Measurements from ENCODE around the gene MAGI1. TPM values are rescaled to one million over a fixed set of nuclear protein-coding genes. Genes with fewer than 3 reads are reported as not detected.
A peak's percentile ranks its signal among the peaks of the same experiment; 100 is the strongest.

The MAGI1 gene
- total and polyA plus RNA-seq, 2 donors (not counting 1 experiment from before 2014, with no cell fraction given): 15.7 to 23.7 TPM

DNA sequence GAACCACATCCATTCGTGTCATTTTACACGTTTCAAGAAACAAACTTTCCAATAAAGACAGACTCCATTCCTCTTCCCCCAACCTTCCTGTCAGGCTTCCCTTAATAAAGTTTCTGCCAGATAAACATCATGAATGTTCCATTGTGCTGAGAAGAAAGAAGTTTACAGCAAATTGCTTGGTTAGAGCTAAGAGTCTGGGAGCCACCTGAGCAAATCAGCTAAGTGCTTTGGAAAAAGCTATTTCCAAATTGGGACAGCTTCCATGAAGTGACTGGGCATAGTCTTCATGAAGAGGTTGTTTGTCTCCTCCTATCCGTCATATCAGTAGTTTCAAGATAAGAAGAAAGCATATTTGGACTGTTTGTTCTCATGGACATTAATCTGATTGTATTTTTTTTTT lies 77.0 kb downstream of the MAGI1 start:
- DNase-seq (ENCODE audit: low read depth in 2 of 2): peak in 1 of 2 donors; percentile 69
- Histone ChIP-seq H3K79me2 (ENCODE audit: control insufficient read depth, insufficient read depth, low read length) (no peaks in the 10 kb centered on the region), H3K9me3 (ENCODE audit: control insufficient read depth, insufficient read depth, low read depth, low read length) (no peaks in the 10 kb centered on the region), H3K36me3 (ENCODE audit: control insufficient read depth, insufficient read depth, low read length) (no peaks in the 10 kb centered on the region), H3K4me2 (ENCODE audit: extremely low read depth, insufficient read depth, low read length) (no peak overlapping the region), H4K20me1 (ENCODE audit: control insufficient read depth, extremely low read depth, insufficient read depth, low read length) (no peaks in the 10 kb centered on the region), H3K4me3 (replicated peaks in 1 of 4; ENCODE audit: control extremely low read depth in 1 of 4, insufficient read depth in 1 of 4, low read depth in 3 of 4, low read length in 4 of 4) (no peak overlapping the region), H3K9ac (ENCODE audit: insufficient read depth, low read length) (no peak overlapping the region), H3K27ac (ENCODE audit: insufficient read depth, low read length) (no peak overlapping the region), H3K4me1 (ENCODE audit: control insufficient read depth, extremely low read depth, insufficient read depth, low read length) (peaks cover 5% of the 10 kb centered on the region), H2AFZ (ENCODE audit: low read length) (no peak overlapping the region), H3K27me3 (ENCODE audit: control insufficient read depth, insufficient read depth, low read length) (no peaks in the 10 kb centered on the region)
- no peak for TF ChIP-seq EZH2 (IDR thresholded peaks at IDR 0.05; ENCODE audit: low read length, missing control alignments)
- TF ChIP-seq, protein P1, sequence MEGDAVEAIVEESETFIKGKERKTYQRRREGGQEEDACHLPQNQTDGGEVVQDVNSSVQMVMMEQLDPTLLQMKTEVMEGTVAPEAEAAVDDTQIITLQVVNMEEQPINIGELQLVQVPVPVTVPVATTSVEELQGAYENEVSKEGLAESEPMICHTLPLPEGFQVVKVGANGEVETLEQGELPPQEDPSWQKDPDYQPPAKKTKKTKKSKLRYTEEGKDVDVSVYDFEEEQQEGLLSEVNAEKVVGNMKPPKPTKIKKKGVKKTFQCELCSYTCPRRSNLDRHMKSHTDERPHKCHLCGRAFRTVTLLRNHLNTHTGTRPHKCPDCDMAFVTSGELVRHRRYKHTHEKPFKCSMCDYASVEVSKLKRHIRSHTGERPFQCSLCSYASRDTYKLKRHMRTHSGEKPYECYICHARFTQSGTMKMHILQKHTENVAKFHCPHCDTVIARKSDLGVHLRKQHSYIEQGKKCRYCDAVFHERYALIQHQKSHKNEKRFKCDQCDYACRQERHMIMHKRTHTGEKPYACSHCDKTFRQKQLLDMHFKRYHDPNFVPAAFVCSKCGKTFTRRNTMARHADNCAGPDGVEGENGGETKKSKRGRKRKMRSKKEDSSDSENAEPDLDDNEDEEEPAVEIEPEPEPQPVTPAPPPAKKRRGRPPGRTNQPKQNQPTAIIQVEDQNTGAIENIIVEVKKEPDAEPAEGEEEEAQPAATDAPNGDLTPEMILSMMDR (conservative IDR thresholded peaks at IDR 0.05 in 1 of 2, IDR thresholded peaks at IDR 0.05 in 1 of 2; ENCODE audit: low read depth in 1 of 2, low read length in 2 of 2): no peak

GRCh38 chr3:65961128-65961527 lies 77.6 kb downstream of the MAGI1 start:
- Histone ChIP-seq H3K79me2 (ENCODE audit: control insufficient read depth, insufficient read depth, low read length) (no peaks in the 10 kb centered on the region), H3K4me1 (ENCODE audit: control insufficient read depth, extremely low read depth, insufficient read depth, low read length) (peaks cover 8% of the 10 kb centered on the region), H3K9ac (ENCODE audit: insufficient read depth, low read length) (no peak overlapping the region), H2AFZ (ENCODE audit: low read length) (no peak overlapping the region), H3K4me2 (ENCODE audit: extremely low read depth, insufficient read depth, low read length) (no peak overlapping the region), H3K9me3 (ENCODE audit: control insufficient read depth, insufficient read depth, low read depth, low read length) (no peaks in the 10 kb centered on the region), H3K4me3 (replicated peaks in 1 of 4; ENCODE audit: control extremely low read depth in 1 of 4, insufficient read depth in 1 of 4, low read depth in 3 of 4, low read length in 4 of 4) (no peak overlapping the region), H3K27ac (ENCODE audit: insufficient read depth, low read length) (no peak overlapping the region), H3K36me3 (ENCODE audit: control insufficient read depth, insufficient read depth, low read length) (no peaks in the 10 kb centered on the region), H3K27me3 (ENCODE audit: control insufficient read depth, insufficient read depth, low read length) (no peaks in the 10 kb centered on the region), H4K20me1 (ENCODE audit: control insufficient read depth, extremely low read depth, insufficient read depth, low read length) (no peaks in the 10 kb centered on the region)
- TF ChIP-seq EZH2 (IDR thresholded peaks at IDR 0.05; ENCODE audit: low read length, missing control alignments): no peak
- no peak for DNase-seq (ENCODE audit: low read depth in 2 of 2)

DNA sequence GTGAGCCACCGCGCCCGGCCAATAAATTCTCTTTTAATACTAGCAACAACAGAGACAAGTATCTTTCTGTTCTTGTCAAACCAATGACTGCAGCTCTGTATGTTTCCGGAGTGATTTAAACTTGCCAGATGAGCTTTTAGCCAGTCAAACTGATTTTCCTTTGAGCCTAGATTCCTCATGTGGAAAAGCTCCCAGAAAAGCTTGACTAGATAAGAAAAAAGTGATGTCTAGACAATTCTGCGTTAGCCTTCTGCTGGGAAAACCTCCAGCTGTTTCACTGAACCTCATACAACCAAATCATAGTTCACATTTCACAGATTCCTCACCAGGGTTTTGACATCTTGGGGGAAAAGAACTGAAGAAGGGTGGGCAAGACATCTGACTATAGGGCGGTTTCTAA lies 78.6 kb downstream of the MAGI1 start:
- no peaks in the 10 kb centered on the region for H4K20me1 ChIP-seq (ENCODE audit: control insufficient read depth, extremely low read depth, insufficient read depth, low read length)
- no peak for TF ChIP-seq EZH2 (IDR thresholded peaks at IDR 0.05; ENCODE audit: low read length, missing control alignments)
- TF ChIP-seq, protein P1 (conservative IDR thresholded peaks at IDR 0.05 in 1 of 2, IDR thresholded peaks at IDR 0.05 in 1 of 2; ENCODE audit: low read depth in 1 of 2, low read length in 2 of 2): no peak
- no peaks in the 10 kb centered on the region for H3K36me3 ChIP-seq (ENCODE audit: control insufficient read depth, insufficient read depth, low read length)
- no peak overlapping the region for H2AFZ ChIP-seq (ENCODE audit: low read length)
- H3K4me3 ChIP-seq (replicated peaks in 1 of 4; ENCODE audit: control extremely low read depth in 1 of 4, insufficient read depth in 1 of 4, low read depth in 3 of 4, low read length in 4 of 4): no peak overlapping the region
- H3K4me1 ChIP-seq (ENCODE audit: control insufficient read depth, extremely low read depth, insufficient read depth, low read length): peaks cover 12% of the 10 kb centered on the region
- no peaks in the 10 kb centered on the region for H3K27me3 ChIP-seq (ENCODE audit: control insufficient read depth, insufficient read depth, low read length)
- no peak overlapping the region for H3K9ac ChIP-seq (ENCODE audit: insufficient read depth, low read length)
- peak; percentile 40 to 90 for DNase-seq (ENCODE audit: low read depth in 2 of 2)
- no peaks in the 10 kb centered on the region for H3K79me2 ChIP-seq (ENCODE audit: control insufficient read depth, insufficient read depth, low read length)
- no peak overlapping the region for H3K4me2 ChIP-seq (ENCODE audit: extremely low read depth, insufficient read depth, low read length)
- H3K27ac ChIP-seq (ENCODE audit: insufficient read depth, low read length): no peak overlapping the region
- no peaks in the 10 kb centered on the region for H3K9me3 ChIP-seq (ENCODE audit: control insufficient read depth, insufficient read depth, low read depth, low read length)
